NCI-H1436 (cell line): ENCODE measurements around the gene KCTD8.

Experiments used
- DNase-seq: peaks from one replicate; lab custom pipeline; 2025; lab: John Stamatoyannopoulos, UW

Gene KCTD8

DNA sequence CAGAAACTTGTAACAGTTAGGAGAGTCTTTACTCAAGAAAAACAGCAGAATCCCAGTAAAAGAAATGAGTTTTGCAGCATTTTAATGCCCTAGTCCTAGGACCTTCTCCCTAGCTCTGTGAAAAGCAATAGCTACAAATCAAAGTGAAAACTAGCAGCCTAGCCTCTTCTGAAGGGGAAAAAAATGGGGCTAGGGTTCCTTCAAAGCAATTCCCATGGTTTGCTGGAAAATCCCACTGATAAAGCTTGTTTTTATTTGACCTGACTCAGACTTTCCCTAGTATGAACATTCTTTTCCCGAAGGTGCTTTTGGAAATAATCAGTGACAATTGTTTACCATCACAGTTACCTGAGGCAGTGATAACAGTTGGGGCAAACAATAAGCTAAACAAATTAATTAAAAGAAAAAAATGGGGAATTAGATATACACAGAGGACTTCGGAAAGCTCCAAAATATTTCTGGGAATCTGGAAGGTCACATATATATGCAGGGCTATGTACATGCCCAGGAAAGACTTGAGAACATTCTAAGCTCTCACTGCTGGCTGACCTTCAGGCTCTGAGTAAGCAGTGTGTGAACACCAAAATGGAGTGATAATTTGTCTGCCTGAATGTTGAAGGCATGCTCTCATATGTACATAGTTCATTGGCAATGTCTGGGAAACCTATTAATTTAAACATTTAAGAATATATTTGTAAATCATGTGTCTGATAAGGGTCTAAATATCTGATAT is 285.9 kb downstream of the KCTD8 start:
- DNase-seq = no peak

DNA sequence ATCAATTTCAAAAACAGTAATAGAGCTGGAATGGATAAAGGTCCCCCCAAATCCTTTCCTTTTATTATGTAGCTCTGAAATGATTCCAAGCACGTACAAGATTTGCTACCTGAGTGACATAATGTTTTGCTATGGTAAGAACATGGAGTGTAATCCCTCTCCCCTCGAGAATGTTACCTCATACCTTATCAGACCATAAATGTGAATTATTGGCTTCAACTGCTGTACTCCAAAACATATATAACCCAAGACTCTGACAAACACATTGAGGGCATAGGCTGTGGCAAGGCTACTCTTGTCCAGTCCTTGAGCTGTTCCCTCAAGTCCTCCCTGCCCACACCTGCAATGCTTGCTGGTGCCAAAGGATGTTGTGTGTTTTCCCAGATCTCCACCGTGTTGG is 286.9 kb downstream of the KCTD8 start:
- no peak for DNase-seq

DNA sequence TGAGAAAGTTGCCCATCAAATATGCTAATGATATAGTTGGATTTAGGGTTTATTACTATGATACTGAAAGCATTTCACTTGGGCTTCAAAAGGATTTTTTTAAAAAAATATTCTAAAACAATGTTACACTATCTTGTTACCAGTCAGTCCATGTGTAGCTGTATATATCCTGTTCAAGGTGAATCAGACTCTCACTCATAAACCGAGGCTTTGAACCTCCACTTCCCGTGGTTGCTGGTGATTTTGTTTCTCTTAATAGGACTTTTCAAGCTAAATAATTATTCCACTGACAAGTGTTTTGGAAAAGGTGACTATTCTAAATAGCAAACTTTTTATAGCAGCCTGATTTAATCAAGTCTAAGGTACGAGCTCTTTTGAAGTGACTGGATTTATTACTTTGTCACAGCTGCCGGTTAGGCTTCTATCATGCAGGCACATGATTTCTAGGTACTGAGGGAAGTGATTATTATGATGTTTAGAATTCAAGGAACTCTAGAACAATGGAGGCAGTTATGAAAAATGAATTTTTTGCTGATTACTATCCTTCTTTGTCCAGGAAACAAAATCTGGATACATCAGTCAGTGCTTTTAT is 287.7 kb downstream of the KCTD8 start:
- DNase-seq = no peak

DNA sequence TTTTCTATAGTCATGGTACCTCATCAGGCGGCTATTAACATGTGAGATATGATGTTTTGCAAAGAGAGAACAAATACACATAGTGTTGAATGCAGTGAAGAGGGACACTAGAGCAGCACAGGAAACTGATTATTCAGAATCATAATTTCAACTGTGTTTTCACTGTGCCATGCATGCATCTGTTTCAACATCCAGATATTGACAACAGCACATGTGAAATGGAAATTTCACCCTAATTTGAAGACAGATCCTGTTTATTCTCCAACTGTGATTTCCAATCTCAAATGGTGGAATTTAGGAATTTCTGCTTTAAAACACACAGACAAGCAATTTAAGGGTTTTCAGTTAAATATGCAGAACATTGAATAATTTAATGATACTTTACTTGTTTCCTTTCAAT is 288.6 kb downstream of the KCTD8 start:
- DNase-seq = no peak

DNA sequence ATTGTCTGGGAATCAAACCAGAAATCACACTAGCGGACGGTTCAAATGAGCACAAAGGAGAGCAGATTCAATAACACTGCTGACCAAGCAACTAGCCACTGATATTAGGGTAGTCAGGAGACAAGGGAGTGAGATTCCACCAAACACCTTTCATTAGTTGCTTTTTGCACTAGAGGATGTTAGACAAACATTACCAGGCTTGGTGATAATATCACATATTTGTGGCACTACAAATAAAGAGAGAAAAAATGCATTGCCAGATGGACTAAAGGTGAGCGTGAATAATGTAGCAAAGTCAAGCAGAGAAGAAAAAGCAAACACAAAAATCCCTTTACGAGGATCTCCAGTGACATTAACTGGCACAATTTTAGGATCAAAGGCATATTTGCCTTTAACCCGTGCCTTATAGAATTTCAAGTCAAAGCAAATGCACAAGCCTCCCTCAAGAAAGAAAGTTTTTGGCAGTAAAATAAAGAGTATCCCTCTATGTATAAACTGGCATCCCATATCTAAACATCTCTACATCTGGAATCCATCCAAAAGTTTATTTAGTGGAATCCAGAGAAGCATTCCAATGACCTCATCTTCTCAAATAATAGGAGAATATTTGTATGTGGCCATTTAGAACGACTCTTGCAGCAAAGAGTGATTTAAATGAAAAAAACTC is 290.9 kb downstream of the KCTD8 start:
- DNase-seq = no peak

DNA sequence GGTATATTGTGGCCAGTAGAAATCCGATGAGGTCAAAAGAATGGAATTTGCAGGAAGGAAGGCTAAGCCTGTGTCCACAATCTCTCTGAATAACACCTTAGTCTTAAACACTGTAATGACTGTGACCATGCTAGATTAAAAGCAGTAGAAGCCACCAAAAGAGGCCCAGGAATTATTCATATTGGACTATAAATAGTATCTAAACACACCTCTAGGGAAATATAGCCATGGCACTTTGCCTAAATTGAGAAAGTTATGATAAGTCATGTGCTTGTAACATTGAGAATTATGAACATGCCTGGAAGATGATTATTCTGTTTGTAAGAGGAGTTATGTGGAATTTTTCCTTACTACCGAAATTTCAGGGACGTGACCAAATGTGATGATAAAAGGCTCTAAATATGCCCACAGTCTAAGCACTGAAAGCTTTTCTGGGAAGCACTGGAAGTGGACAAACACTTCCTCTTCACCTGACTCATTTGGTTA is 298.5 kb downstream of the KCTD8 start:
- no peak for DNase-seq

DNA sequence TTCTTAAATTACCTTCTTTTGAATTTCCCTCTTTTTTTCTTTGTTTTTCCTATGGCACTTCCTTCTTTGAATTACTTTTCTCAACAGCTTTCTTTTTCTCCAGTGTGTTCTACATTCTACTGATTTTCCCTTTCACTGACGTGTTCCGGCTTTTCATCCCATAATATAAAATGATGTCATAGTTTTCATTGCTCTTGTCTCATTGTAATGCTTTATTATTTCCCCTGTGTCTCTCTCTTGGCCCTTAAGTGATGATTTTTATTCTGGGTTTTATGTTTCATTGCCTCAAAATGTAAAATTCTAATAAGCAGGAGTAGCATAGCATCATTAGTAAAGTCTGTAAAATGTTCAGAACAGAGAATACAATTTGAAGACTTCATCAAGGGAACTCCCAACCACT is 299.3 kb downstream of the KCTD8 start:
- DNase-seq = no peak

DNA sequence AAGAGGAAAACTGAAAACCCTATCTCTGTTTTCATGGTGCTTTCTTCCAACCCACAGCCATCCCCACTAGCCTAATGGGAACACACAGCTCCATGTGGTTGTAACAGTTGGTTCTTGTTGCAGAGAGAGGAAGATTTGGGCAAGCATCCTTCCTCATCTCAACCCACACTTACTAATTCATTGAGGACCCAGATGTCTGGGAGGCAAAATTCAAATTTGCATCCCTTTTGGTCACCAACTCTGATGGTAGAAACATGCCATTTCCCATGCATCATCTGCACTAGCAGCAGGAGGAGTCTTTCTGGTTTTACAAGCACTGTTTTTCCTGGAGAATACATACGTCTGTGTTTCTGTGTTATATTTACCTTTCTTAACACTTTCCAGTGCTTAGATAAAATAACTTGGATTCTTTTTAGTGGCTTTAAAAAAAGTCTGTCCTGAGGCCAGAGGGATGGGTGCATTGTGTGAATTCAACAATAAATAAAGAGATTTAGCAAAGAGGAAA is 301.0 kb downstream of the KCTD8 start:
- no peak for DNase-seq

DNA sequence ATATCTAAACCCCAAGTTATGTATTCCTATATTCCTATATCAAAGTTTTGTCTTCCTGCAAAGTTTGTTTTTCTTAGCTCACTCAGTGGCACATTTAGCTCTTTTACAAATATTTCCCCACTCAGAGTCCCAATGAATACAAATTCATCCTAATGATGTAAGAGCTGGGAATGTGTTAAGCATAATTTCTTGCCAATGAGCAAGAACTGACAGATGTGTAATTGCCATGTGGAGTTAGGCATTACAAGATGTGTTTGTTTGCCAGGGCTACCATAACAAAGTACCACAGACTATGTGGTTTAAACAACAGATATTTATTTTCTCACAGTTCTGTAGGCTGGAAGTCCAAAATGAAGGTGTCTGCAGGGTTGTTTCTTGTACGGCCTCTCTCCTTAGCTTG is 302.1 kb downstream of the KCTD8 start:
- no peak for DNase-seq

DNA sequence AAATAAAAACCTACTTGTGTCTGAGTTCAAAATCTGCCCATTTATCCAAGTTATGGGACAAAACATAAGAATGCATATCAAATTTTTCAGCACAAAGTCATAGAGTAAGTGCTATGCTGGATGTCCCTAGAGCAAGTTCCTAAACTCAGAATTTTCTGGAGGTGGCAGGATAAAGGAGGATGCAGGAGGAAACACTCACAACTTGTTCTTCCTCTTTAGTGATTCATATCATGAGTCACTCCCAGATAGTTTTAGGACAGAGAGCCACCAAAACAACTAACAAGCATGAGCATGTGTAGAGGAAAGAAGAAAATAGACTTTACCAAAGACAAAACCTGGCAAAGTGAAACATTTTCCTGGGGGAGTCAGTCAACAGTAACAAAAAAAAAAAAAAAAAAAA is 302.7 kb downstream of the KCTD8 start:
- no peak for DNase-seq

DNA sequence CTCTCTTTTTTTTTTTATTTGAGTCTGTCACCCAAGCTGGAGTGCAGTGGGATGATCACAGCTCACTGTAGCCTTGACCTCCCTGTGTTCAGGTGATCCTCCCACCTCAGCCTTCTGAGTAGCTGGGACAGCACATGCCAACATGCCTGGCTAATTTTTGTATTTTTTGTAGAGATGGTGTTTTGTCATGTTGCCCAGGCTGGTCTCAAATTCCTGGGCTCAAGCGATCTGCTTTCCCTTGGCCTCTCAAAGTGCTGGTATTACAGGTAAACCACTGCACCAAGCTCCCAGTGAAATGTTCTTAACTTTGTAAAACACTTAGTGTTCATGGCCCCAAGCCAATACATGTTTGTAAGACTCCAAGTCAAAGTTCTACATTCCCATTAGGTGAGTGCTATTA is 316.1 kb downstream of the KCTD8 start:
- no peak for DNase-seq
